ENCODE measurements around the gene FTO.

DNA sequence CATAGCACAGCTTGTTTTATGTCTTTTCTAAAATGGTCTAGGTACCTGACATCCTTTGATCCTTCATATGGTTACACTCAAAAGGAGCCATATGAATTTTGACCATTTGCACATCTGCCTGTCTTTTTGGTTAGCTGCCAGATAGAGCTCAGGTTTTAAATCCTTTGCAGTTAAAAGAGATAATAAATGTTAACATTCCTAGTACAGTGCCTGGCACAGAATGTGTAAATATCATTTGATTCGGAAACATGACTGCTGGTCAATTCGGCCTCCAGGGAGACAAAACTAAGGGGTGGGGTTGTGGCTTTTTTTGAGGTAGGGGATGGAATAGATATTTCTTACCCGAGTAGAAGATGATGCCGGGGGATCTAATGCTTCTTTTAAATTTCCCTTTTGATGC, 64.2 kb downstream of the FTO start:
- TF ChIP-seq, protein P1, sequence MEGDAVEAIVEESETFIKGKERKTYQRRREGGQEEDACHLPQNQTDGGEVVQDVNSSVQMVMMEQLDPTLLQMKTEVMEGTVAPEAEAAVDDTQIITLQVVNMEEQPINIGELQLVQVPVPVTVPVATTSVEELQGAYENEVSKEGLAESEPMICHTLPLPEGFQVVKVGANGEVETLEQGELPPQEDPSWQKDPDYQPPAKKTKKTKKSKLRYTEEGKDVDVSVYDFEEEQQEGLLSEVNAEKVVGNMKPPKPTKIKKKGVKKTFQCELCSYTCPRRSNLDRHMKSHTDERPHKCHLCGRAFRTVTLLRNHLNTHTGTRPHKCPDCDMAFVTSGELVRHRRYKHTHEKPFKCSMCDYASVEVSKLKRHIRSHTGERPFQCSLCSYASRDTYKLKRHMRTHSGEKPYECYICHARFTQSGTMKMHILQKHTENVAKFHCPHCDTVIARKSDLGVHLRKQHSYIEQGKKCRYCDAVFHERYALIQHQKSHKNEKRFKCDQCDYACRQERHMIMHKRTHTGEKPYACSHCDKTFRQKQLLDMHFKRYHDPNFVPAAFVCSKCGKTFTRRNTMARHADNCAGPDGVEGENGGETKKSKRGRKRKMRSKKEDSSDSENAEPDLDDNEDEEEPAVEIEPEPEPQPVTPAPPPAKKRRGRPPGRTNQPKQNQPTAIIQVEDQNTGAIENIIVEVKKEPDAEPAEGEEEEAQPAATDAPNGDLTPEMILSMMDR (IDR thresholded peaks at IDR 0.05; ENCODE audit: poor library complexity, severe bottlenecking), result no peak
- no peak for TF ChIP-seq EP300 (conservative IDR thresholded peaks at IDR 0.05; ENCODE audit: poor library complexity, severe bottlenecking)
- no peak for TF ChIP-seq POLR2AphosphoS5 (IDR thresholded peaks at IDR 0.05)

Measured in neural cell (in vitro differentiated cells).